HG02610 (cell line): Measurements from ENCODE around the gene RNF7.
"Not testable (repeated sequence)": the region's sequence is repeated elsewhere in the genome, so short reads cannot be mapped to it uniquely, and the experiment has no call there.

Experiments used
- ATAC-seq: cut with Tn5 transposase; IDR thresholded peaks from one replicate; pipeline ENCODE4 v1.9.1; 2021; ENCODE audit warnings: mild to moderate bottlenecking, moderate library complexity; ENCODE audit not compliant: unreplicated experiment

The RNF7 gene

GRCh38 chr3:141777957-141778813 is 40.1 kb downstream of the RNF7 start:
- ATAC-seq: no peak

GRCh38 chr3:141779667-141780066 is 41.6 kb downstream of the RNF7 start:
- no peak for ATAC-seq

- no peak for ATAC-seq
These were observed 44.4 kb downstream of the RNF7 start for GRCh38 chr3:141782386-141782932.

GRCh38 chr3:141783632-141784031 is 45.5 kb downstream of the RNF7 start:
- no peak for ATAC-seq

- no peak for ATAC-seq
These were observed 46.0 kb downstream of the RNF7 start for GRCh38 chr3:141784096-141784495.

- no peak for ATAC-seq
These were observed 46.4 kb downstream of the RNF7 start for GRCh38 chr3:141784531-141784930.

GRCh38 chr3:141788149-141788548 is 50.1 kb downstream of the RNF7 start:
- no peak for ATAC-seq

- ATAC-seq: not testable (repeated sequence)
These were observed 50.7 kb downstream of the RNF7 start for GRCh38 chr3:141788750-141789149.

GRCh38 chr3:141789281-141789680 is 51.2 kb downstream of the RNF7 start:
- no peak for ATAC-seq

GRCh38 chr3:141790171-141790570 is 52.1 kb downstream of the RNF7 start:
- ATAC-seq: no peak

- ATAC-seq: no peak
These were observed 54.4 kb downstream of the RNF7 start for GRCh38 chr3:141792495-141792894.

GRCh38 chr3:141793476-141794260 is 55.6 kb downstream of the RNF7 start:
- no peak for ATAC-seq

- ATAC-seq: no peak
These were observed 57.2 kb downstream of the RNF7 start for GRCh38 chr3:141795276-141795675.

- no peak for ATAC-seq
These were observed 57.6 kb downstream of the RNF7 start for GRCh38 chr3:141795741-141796080.

- peak; percentile 94 for ATAC-seq
These were observed 58.2 kb downstream of the RNF7 start for GRCh38 chr3:141796081-141796888.
